ENCODE results near the gene LGR5.

The LGR5 gene

DNA sequence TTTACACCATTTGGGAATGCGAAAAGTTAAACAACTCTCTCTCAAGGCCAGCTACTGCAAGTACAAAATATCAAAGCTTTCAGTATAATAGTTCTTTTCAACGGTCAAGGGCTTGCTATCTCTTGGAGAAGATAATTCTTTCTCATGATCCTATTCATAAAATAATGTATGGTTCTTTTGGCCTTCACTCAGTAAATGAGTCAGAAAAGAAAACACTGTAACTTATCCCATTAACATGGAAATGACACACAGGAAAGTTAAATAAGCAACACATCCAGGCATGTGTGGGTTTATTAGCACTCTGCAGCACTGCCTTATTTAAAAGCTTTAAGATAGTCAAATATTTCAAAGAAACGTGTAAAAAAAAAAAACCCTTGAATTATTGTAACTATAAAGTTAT, 187.2 kb downstream of the LGR5 start:
- Histone ChIP-seq H3K36me3 (peaks cover 95% of the 10 kb centered on the region), H3K4me1 (peaks cover 10% of the 10 kb centered on the region; the same call in 1 of the 2 replicates), H3K9me3 (no peaks in the 10 kb centered on the region), H3K27me3 (no peaks in the 10 kb centered on the region), H3K4me3 (ENCODE audit: low read depth, low read length) (no peak overlapping the region)
- no peak for DNase-seq
- TF ChIP-seq, protein P1, sequence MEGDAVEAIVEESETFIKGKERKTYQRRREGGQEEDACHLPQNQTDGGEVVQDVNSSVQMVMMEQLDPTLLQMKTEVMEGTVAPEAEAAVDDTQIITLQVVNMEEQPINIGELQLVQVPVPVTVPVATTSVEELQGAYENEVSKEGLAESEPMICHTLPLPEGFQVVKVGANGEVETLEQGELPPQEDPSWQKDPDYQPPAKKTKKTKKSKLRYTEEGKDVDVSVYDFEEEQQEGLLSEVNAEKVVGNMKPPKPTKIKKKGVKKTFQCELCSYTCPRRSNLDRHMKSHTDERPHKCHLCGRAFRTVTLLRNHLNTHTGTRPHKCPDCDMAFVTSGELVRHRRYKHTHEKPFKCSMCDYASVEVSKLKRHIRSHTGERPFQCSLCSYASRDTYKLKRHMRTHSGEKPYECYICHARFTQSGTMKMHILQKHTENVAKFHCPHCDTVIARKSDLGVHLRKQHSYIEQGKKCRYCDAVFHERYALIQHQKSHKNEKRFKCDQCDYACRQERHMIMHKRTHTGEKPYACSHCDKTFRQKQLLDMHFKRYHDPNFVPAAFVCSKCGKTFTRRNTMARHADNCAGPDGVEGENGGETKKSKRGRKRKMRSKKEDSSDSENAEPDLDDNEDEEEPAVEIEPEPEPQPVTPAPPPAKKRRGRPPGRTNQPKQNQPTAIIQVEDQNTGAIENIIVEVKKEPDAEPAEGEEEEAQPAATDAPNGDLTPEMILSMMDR (IDR thresholded peaks at IDR 0.05; ENCODE audit: low read depth, low read length) = no peak

DNA sequence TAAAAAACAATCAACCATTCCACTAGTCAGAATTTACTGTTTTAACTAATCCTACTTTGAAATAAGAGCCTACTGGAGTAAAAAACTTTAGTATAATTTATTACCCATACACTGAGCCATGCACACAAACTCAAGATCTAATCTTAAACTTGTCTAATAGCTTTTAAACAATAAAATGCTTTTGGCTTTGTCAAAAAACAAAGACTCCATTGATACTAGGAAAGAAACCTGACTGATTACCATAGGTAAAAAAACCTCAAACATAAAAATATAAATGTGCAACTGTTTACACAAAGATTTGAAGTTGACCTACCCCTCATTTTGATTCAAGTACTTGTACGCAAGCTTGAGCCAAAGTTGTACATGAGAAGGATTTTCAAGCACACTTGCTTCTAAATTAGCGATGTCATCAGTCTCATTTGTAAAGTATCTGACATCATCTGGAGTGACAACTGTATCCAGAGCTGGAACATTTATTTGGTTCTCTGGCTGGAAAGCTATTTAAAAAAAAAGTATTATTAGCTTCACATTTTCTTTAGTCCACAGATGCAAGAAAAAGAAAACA, 187.9 kb downstream of the LGR5 start:
- Histone ChIP-seq H3K27me3 (no peaks in the 10 kb centered on the region), H3K4me3 (ENCODE audit: low read depth, low read length) (no peak overlapping the region), H3K9me3 (no peaks in the 10 kb centered on the region), H3K4me1 (peaks cover 10% of the 10 kb centered on the region; the same call in 1 of the 2 replicates), H3K36me3 (peaks cover 95% of the 10 kb centered on the region)
- DNase-seq = no peak
- TF ChIP-seq, protein P1 (IDR thresholded peaks at IDR 0.05; ENCODE audit: low read depth, low read length) = no peak

Measured in BE2C (cell line).